HFF-Myc (cell line): ENCODE data around the gene CAV3.

Experiments
- DNase-seq: peaks from one replicate; pipeline ENCODE4 v3.0.0-alpha.2; 2011; ENCODE audit warnings: low read depth; ENCODE audit errors: extremely low read depth
- H3K4me3 ChIP-seq: replicated peaks from 2 replicates; pipeline ENCODE4 v1.5.1; 2011; ENCODE audit warnings: low read depth, mild to moderate bottlenecking, control low read depth, low read length
- TF ChIP-seq, protein P1 (sequence below): IDR thresholded peaks from 2 replicates; pipeline ENCODE4 v1.5.1; 2012; ENCODE audit warnings: mild to moderate bottlenecking, low read depth, low read length, control low read depth; ENCODE audit errors: missing control alignments

The CAV3 gene

DNA sequence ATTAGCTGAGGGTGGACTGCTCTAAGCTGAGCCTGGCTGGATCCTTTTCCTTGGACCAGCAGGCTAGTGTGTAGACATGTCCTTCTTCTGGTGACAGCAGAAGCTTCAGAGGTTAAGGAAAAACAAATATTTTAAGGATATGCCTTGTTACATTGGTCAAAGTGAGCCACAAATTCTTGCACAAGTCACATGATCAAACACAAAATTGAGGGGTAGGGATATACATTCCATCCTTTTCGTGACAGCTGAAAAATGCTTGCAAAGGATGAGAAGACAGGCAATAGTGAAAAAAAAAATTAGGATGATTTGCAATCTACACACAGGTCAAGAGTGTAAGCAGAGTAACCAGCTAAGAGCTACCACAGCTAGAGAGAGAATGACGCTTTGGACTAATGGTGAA is 56.9 kb downstream of the CAV3 start:
- TF ChIP-seq, protein P1, sequence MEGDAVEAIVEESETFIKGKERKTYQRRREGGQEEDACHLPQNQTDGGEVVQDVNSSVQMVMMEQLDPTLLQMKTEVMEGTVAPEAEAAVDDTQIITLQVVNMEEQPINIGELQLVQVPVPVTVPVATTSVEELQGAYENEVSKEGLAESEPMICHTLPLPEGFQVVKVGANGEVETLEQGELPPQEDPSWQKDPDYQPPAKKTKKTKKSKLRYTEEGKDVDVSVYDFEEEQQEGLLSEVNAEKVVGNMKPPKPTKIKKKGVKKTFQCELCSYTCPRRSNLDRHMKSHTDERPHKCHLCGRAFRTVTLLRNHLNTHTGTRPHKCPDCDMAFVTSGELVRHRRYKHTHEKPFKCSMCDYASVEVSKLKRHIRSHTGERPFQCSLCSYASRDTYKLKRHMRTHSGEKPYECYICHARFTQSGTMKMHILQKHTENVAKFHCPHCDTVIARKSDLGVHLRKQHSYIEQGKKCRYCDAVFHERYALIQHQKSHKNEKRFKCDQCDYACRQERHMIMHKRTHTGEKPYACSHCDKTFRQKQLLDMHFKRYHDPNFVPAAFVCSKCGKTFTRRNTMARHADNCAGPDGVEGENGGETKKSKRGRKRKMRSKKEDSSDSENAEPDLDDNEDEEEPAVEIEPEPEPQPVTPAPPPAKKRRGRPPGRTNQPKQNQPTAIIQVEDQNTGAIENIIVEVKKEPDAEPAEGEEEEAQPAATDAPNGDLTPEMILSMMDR: no peak
- DNase-seq: no peak
- H3K4me3 ChIP-seq: no peak overlapping the region

DNA sequence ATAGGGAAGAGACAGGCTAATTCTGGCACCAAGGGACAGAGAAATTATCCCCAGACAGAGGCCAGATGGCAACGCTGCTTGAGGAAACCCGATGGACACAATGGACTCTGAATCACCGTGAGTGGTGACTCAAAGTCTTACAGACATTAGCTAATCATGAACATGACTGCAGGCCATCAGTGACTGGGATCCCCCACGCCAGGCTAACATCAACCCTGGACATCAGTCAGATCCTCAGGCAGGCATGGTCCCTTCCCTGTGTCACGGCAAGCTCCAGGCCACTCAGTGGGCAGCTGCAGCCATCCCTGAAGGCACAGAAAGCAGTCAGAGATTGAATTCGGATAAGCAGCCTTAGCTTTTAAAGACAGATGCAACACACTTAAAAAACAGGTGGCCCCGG is 59.6 kb downstream of the CAV3 start:
- no peak overlapping the region for H3K4me3 ChIP-seq
- no peak for DNase-seq
- TF ChIP-seq, protein P1: no peak

DNA sequence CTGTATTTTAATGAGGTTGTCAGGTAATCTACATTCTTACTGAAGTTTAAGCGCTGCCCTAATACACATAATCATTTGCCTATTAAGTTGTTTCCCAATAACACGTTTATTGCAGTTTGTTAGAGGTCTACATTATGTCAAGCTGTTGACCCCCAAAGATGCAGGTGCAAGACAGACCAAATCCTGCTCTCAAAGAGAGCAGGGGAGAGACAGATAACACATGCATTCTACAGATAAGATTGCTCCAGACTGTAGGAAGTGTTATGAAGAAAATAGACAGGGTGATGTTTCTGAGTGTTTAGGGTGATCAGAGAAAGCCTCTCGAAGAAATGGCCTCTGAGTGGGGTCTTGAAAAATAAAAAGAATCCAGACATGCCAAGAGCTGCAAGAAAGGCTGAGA is 60.6 kb downstream of the CAV3 start:
- H3K4me3 ChIP-seq: no peak overlapping the region
- no peak for DNase-seq
- TF ChIP-seq, protein P1: no peak
